Keratinocyte (primary cell): ENCODE results near the gene CPAMD8. TPM values are rescaled to one million over a fixed set of nuclear protein-coding genes. Genes with fewer than 3 reads are reported as not detected.

Source experiments
- DNase-seq: peaks from one replicate; pipeline ENCODE4 v3.0.0-alpha.2; 2011; ENCODE audit warnings: low read depth, missing footprints, low spot score
- FAIRE-seq: peaks from 2 replicates; lab custom pipeline; 2011; peaks lifted over from hg19 to GRCh38; lab: Jason Lieb, UNC
- H2AFZ ChIP-seq: 2 replicates; pipeline ENCODE4 v1.6.0; 2012; ENCODE audit warnings: low read length, control low read depth, inconsistent platforms; ENCODE audit not compliant: control insufficient read depth
- H3K27ac ChIP-seq: 2 replicates; pipeline ENCODE4 v1.5.1; 2011; ENCODE audit warnings: low read length; ENCODE audit not compliant: control insufficient read depth, insufficient read depth
- H3K27me3 ChIP-seq: 3 replicates; pipeline ENCODE4 v1.6.0; 2011; ENCODE audit warnings: low read length; ENCODE audit not compliant: control insufficient read depth, insufficient read depth; ENCODE audit errors: extremely low read depth
- H3K36me3 ChIP-seq, 2 experiments: 2 replicates in 1 of 2; 3 replicates in 1 of 2; pipeline ENCODE4 v1.5.1; 2011; ENCODE audit warnings: low read length in 2 of 2, mild to moderate bottlenecking in 1 of 2; ENCODE audit not compliant: control insufficient read depth in 2 of 2, insufficient read depth in 2 of 2; ENCODE audit errors: extremely low read depth in 1 of 2
- H3K4me1 ChIP-seq: 3 replicates; pipeline ENCODE4 v1.5.1; 2011; ENCODE audit warnings: low read length; ENCODE audit not compliant: control insufficient read depth, insufficient read depth; ENCODE audit errors: extremely low read depth
- H3K4me2 ChIP-seq: 3 replicates; pipeline ENCODE4 v1.6.0; 2011; ENCODE audit warnings: low read depth, low read length; ENCODE audit not compliant: control insufficient read depth, insufficient read depth; ENCODE audit errors: extremely low read depth
- H3K4me3 ChIP-seq, 3 experiments: fragments of 200-600 bp in 1 of 3; sonication (generic) in 1 of 3; 2 replicates in 2 of 3; 3 replicates in 1 of 3; pipeline ENCODE4 v1.5.1; 2011 to 2016; ENCODE audit warnings: low read length in 3 of 3, mild to moderate bottlenecking in 3 of 3, control low read depth in 2 of 3, inconsistent platforms in 1 of 3, low read depth in 1 of 3, mixed read lengths in 1 of 3, mixed run types in 1 of 3, moderate library complexity in 1 of 3; ENCODE audit not compliant: control insufficient read depth in 2 of 3, insufficient read depth in 2 of 3; ENCODE audit errors: extremely low read depth in 1 of 3
- H3K79me2 ChIP-seq: 2 replicates; pipeline ENCODE4 v1.6.0; 2012; ENCODE audit warnings: low read length; ENCODE audit not compliant: control insufficient read depth, insufficient read depth
- H3K9ac ChIP-seq: 3 replicates; pipeline ENCODE4 v1.6.0; 2011; ENCODE audit warnings: low read length; ENCODE audit not compliant: control insufficient read depth, insufficient read depth; ENCODE audit errors: extremely low read depth
- H3K9me1 ChIP-seq: 3 replicates; pipeline ENCODE4 v1.6.0; 2011; ENCODE audit warnings: low read length; ENCODE audit not compliant: control insufficient read depth, insufficient read depth; ENCODE audit errors: extremely low read depth
- H3K9me3 ChIP-seq: 2 replicates; pipeline ENCODE4 v1.5.1; 2012; ENCODE audit warnings: low read depth, low read length; ENCODE audit not compliant: control insufficient read depth
- H4K20me1 ChIP-seq: 3 replicates; pipeline ENCODE4 v1.6.0; 2011; ENCODE audit warnings: low read length; ENCODE audit not compliant: control insufficient read depth, insufficient read depth; ENCODE audit errors: extremely low read depth
- CTCF ChIP-seq, 3 experiments: IDR thresholded peaks in 1 of 3; conservative IDR thresholded peaks in 1 of 3; optimal IDR thresholded peaks in 1 of 3; 2 replicates in 2 of 3; 3 replicates in 1 of 3; pipeline versions ENCODE3 to v1.5.1; 2011; ENCODE audit warnings: low read length in 3 of 3, mild to moderate bottlenecking in 3 of 3, moderate library complexity in 2 of 3, control low read depth in 1 of 3, inconsistent platforms in 1 of 3; ENCODE audit not compliant: insufficient read depth in 2 of 3; ENCODE audit errors: extremely low read depth in 1 of 3
- EZH2 ChIP-seq: IDR thresholded peaks from one replicate; pipeline ENCODE4 v1.6.1; 2012; ENCODE audit warnings: inconsistent platforms, mild to moderate bottlenecking, low read length, moderate library complexity
- dilution Hi-C: fragments of 300-500 bp; cut with MboI; formaldehyde crosslinking; loops from one replicate; pipeline ENCODE4 v1.7.0; 2020; ENCODE audit warnings: low sequenced_read_pairs; ENCODE audit not compliant: extremely low pct_ligation_motif_present
- polyA plus RNA-seq, 5 experiments: library from polyadenylated mRNA; depleted of rRNA in 3 of 5; stranded (reverse) in 3 of 5; stranded (forward) in 1 of 5; unstranded in 1 of 5; fragments of >200 nt; gene quantifications; 1 replicate in 1 of 5; 2 replicates in 3 of 5; 3 replicates in 1 of 5; pipeline versions ENCODE4 v1.2.1 to v1.2.3, GENCODE V29; 2011 to 2012; ENCODE audit warnings: missing spikeins in 2 of 5, low read depth in 1 of 5, low replicate concordance in 1 of 5

The CPAMD8 gene
- polyA plus RNA-seq, 1 donor (not counting 4 experiments of a cell fraction or from before 2014, with no cell fraction given): 0.38 TPM

GRCh38 chr19:16928916-16929315, 97.7 kb downstream of the CPAMD8 start:
- no peaks in the 10 kb centered on the region for H3K27me3 ChIP-seq

GRCh38 chr19:16928351-16928750, 98.3 kb downstream of the CPAMD8 start:
- Histone ChIP-seq H3K27me3 (no peaks in the 10 kb centered on the region), H3K9ac (no peak overlapping the region), H3K4me2 (no peak overlapping the region), H3K27ac (no peak overlapping the region), H3K4me1 (no peaks in the 10 kb centered on the region), H3K9me1 (no peaks in the 10 kb centered on the region), H3K79me2 (no peaks in the 10 kb centered on the region), H2AFZ (no peak overlapping the region), H3K9me3 (peaks cover 2% of the 10 kb centered on the region), H3K4me3 (no peak overlapping the region), H3K36me3 (no peaks in the 10 kb centered on the region), H4K20me1 (no peaks in the 10 kb centered on the region)
- FAIRE-seq: no peak
- TF ChIP-seq CTCF (optimal IDR thresholded peaks at IDR 0.05 in 1 of 3, IDR thresholded peaks at IDR 0.05 in 1 of 3, conservative IDR thresholded peaks at IDR 0.05 in 1 of 3; ENCODE audit: extremely low read depth in 1 of 3, insufficient read depth in 2 of 3, low read length in 3 of 3) (no peak), EZH2 (no peak)
- DNase-seq: no peak
- dilution Hi-C loops: no loop called here

More at GRCh38 chr19:16928916-16929315, 97.7 kb downstream of the CPAMD8 start:
- Histone ChIP-seq H3K4me2 (no peak overlapping the region), H4K20me1 (no peaks in the 10 kb centered on the region), H3K36me3 (no peaks in the 10 kb centered on the region), H2AFZ (no peak overlapping the region), H3K9me3 (peaks cover 2% of the 10 kb centered on the region), H3K27ac (no peak overlapping the region), H3K9me1 (no peaks in the 10 kb centered on the region), H3K9ac (no peak overlapping the region), H3K4me3 (no peak overlapping the region), H3K4me1 (no peaks in the 10 kb centered on the region), H3K79me2 (no peaks in the 10 kb centered on the region)
- DNase-seq: no peak
- dilution Hi-C loops: no loop called here
- FAIRE-seq: no peak
- TF ChIP-seq EZH2: no peak
- TF ChIP-seq CTCF (optimal IDR thresholded peaks at IDR 0.05 in 1 of 3, IDR thresholded peaks at IDR 0.05 in 1 of 3, conservative IDR thresholded peaks at IDR 0.05 in 1 of 3; ENCODE audit: extremely low read depth in 1 of 3, insufficient read depth in 2 of 3, low read length in 3 of 3): no peak
